GM12878 (cell line): Measurements from ENCODE around the gene PLEKHG2. TPM values are rescaled to one million over a fixed set of nuclear protein-coding genes. Genes with fewer than 3 reads are reported as not detected.
A peak's percentile ranks its signal among the peaks of the same experiment; 100 is the strongest.

Experiments used
- ATF3 ChIP-seq: IDR thresholded peaks from 2 replicates; pipeline ENCODE4 v1.6.1; 2011; ENCODE audit warnings: low read depth, mild to moderate bottlenecking, low read length, moderate library complexity, borderline replicate concordance; ENCODE audit errors: extremely low read depth
- BHLHE40 ChIP-seq, 2 experiments: fragments of 450-650 bp in 1 of 2; IDR thresholded peaks; 2 replicates each; pipeline ENCODE4 v1.6.1; 2011 to 2017; ENCODE audit warnings: low read depth in 2 of 2, borderline replicate concordance in 1 of 2, improper control_type of control experiment in 1 of 2, low read length in 1 of 2, mild to moderate bottlenecking in 1 of 2
- RBBP5 ChIP-seq: fragments of 200-600 bp; sonication (generic); conservative IDR thresholded peaks from 2 replicates; pipeline ENCODE4 v1.6.1; 2016
- SREBF1 ChIP-seq: IDR thresholded peaks from 2 replicates; pipeline ENCODE4 v1.6.1; 2012; ENCODE audit warnings: mild to moderate bottlenecking, low read length
- polyA plus RNA-seq, 11 experiments: library from polyadenylated mRNA; depleted of rRNA in 4 of 11; unstranded in 6 of 11; stranded (reverse) in 5 of 11; fragments of >200 nt; fragmentation: Nextera tagmentation in 4 of 11; fragmentation: Illumina TruSeq in 1 of 11; extraction: Ambion mirVana in 4 of 11; extraction: Trizol in 1 of 11; gene quantifications; 1 replicate in 1 of 11; 2 replicates in 10 of 11; pipeline versions ENCODE4 v1.2.1 to v1.2.3, GENCODE V29; 2011 to 2016; ENCODE audit warnings: inconsistent platforms in 2 of 11, missing spikeins in 2 of 11, low read depth in 1 of 11
- total RNA-seq, 4 experiments: library from RNA; depleted of rRNA in 3 of 4; stranded (reverse); fragments of >200 nt in 3 of 4; fragmentation: Illumina TruSeq in 1 of 4; extraction: Trizol in 1 of 4; gene quantifications; 2 replicates each; pipeline versions ENCODE4 v1.2.1 to v1.2.3, GENCODE V29; 2013 to 2021
- TF ChIP-seq, protein P1 (sequence below): fragments of 450-650 bp; IDR thresholded peaks from 2 replicates; pipeline ENCODE4 v1.6.1; 2017; ENCODE audit warnings: borderline replicate concordance
- TF ChIP-seq, protein P2 (sequence below): fragments of 450-650 bp; IDR thresholded peaks from 2 replicates; pipeline ENCODE4 v1.6.1; 2017; ENCODE audit warnings: mild to moderate bottlenecking, moderate library complexity

Gene PLEKHG2
- total and polyA plus RNA-seq, 10 of the 15 experiments (the other 5 are each of a cell fraction or from before 2014, with no cell fraction given): 3.0 to 62.5 (median 17.2) TPM

DNA sequence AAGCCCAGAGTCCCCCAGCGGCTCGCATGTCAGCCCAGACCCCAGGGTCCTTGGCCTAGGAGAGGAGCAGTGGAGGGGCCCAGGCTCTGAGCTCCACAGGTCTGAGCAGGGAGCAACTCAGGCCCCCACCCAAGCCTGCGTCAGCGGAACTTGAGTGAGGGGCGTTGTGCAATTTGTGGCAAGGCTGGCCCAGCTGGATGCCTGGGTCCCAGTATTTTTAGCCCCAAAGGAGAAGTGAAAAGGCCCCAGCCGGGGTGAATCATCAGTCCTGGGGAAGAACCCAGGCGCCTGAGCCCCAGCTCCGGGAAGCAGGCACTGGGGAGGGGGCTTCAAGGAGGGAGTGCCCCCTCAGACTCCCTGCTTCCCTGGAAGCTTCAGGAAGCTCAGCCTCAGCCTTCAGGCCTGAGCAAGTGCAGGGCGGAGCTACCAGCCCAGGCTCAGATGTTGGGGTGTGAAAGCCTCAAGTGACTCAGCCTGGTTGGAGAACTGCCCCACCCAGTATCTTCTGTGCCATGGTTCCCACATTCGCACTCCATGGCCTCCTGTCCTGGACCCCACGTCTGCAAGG, 14.1 kb upstream of the PLEKHG2 start (continued):
- TF ChIP-seq, protein P1, sequence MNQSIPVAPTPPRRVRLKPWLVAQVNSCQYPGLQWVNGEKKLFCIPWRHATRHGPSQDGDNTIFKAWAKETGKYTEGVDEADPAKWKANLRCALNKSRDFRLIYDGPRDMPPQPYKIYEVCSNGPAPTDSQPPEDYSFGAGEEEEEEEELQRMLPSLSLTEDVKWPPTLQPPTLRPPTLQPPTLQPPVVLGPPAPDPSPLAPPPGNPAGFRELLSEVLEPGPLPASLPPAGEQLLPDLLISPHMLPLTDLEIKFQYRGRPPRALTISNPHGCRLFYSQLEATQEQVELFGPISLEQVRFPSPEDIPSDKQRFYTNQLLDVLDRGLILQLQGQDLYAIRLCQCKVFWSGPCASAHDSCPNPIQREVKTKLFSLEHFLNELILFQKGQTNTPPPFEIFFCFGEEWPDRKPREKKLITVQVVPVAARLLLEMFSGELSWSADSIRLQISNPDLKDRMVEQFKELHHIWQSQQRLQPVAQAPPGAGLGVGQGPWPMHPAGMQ: no peak
- TF ChIP-seq BHLHE40 (IDR thresholded peaks at IDR 0.05; ENCODE audit: borderline replicate concordance in 1 of 2, low read depth in 2 of 2, low read length in 1 of 2) (peak in 1 of 2 experiments; percentile 48; a peak in 1 of 4 replicates), SREBF1 (no peak), RBBP5 (no peak), ATF3 (no peak)
- TF ChIP-seq, protein P2, sequence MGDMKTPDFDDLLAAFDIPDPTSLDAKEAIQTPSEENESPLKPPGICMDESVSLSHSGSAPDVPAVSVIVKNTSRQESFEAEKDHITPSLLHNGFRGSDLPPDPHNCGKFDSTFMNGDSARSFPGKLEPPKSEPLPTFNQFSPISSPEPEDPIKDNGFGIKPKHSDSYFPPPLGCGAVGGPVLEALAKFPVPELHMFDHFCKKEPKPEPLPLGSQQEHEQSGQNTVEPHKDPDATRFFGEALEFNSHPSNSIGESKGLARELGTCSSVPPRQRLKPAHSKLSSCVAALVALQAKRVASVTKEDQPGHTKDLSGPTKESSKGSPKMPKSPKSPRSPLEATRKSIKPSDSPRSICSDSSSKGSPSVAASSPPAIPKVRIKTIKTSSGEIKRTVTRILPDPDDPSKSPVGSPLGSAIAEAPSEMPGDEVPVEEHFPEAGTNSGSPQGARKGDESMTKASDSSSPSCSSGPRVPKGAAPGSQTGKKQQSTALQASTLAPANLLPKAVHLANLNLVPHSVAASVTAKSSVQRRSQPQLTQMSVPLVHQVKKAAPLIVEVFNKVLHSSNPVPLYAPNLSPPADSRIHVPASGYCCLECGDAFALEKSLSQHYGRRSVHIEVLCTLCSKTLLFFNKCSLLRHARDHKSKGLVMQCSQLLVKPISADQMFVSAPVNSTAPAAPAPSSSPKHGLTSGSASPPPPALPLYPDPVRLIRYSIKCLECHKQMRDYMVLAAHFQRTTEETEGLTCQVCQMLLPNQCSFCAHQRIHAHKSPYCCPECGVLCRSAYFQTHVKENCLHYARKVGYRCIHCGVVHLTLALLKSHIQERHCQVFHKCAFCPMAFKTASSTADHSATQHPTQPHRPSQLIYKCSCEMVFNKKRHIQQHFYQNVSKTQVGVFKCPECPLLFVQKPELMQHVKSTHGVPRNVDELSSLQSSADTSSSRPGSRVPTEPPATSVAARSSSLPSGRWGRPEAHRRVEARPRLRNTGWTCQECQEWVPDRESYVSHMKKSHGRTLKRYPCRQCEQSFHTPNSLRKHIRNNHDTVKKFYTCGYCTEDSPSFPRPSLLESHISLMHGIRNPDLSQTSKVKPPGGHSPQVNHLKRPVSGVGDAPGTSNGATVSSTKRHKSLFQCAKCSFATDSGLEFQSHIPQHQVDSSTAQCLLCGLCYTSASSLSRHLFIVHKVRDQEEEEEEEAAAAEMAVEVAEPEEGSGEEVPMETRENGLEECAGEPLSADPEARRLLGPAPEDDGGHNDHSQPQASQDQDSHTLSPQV: no peak
